ENCODE results near the gene LPAR5.
"Not testable (repeated sequence)": the region's sequence is repeated elsewhere in the genome, so short reads cannot be mapped to it uniquely, and the experiment has no call there.

Gene LPAR5

GRCh38 chr12:6604259-6605029, 31.3 kb downstream of the LPAR5 start:
- no peak for DNase-seq (ENCODE audit: low read depth)
- no peak for TF ChIP-seq CTCF (IDR thresholded peaks at IDR 0.05; ENCODE audit: low read depth, low read length, missing control alignments)
- H3K4me3 ChIP-seq (ENCODE audit: low read depth, low read length): peak overlapping the region; percentile 73
- in situ Hi-C loops (cut with HindIII; ENCODE audit: low sequenced_read_pairs): no loop called here

GRCh38 chr12:6603095-6603567, 32.6 kb downstream of the LPAR5 start:
- no peak for DNase-seq (ENCODE audit: low read depth)
- TF ChIP-seq CTCF (IDR thresholded peaks at IDR 0.05; ENCODE audit: low read depth, low read length, missing control alignments): no peak
- peak overlapping the region; percentile 11 for H3K4me3 ChIP-seq (ENCODE audit: low read depth, low read length)
- in situ Hi-C loops (cut with HindIII; ENCODE audit: low sequenced_read_pairs): no loop called here

- no peak overlapping the region for H3K4me3 ChIP-seq (ENCODE audit: low read depth, low read length)
- in situ Hi-C loops (cut with HindIII; ENCODE audit: low sequenced_read_pairs): no loop called here
- no peak for DNase-seq (ENCODE audit: low read depth)
- TF ChIP-seq CTCF (IDR thresholded peaks at IDR 0.05; ENCODE audit: low read depth, low read length, missing control alignments): no peak
These were observed 33.2 kb downstream of the LPAR5 start for GRCh38 chr12:6602526-6602925.

- DNase-seq (ENCODE audit: low read depth); in situ Hi-C loops (cut with HindIII; ENCODE audit: low sequenced_read_pairs); H3K4me3 ChIP-seq (ENCODE audit: low read depth, low read length): not testable (repeated sequence)
These were observed 40.1 kb downstream of the LPAR5 start for GRCh38 chr12:6595673-6596072.

- no peak for DNase-seq (ENCODE audit: low read depth)
- TF ChIP-seq CTCF (IDR thresholded peaks at IDR 0.05; ENCODE audit: low read depth, low read length, missing control alignments): no peak
- no peak overlapping the region for H3K4me3 ChIP-seq (ENCODE audit: low read depth, low read length)
- in situ Hi-C loops (cut with HindIII; ENCODE audit: low sequenced_read_pairs): no loop called here
These were observed 43.7 kb downstream of the LPAR5 start for GRCh38 chr12:6592087-6592486.

GRCh38 chr12:6586569-6586968, 49.2 kb downstream of the LPAR5 start:
- H3K4me3 ChIP-seq (ENCODE audit: low read depth, low read length); DNase-seq (ENCODE audit: low read depth); in situ Hi-C loops (cut with HindIII; ENCODE audit: low sequenced_read_pairs): not testable (repeated sequence)

- no peak for TF ChIP-seq CTCF (IDR thresholded peaks at IDR 0.05; ENCODE audit: low read depth, low read length, missing control alignments)
- H3K4me3 ChIP-seq (ENCODE audit: low read depth, low read length): no peak overlapping the region
- DNase-seq (ENCODE audit: low read depth): no peak
- in situ Hi-C loops (cut with HindIII; ENCODE audit: low sequenced_read_pairs): no loop called here
These were observed 51.5 kb downstream of the LPAR5 start for GRCh38 chr12:6584293-6584692.
